ENCODE results near the gene CCDC183.

CCDC183 gene

DNA sequence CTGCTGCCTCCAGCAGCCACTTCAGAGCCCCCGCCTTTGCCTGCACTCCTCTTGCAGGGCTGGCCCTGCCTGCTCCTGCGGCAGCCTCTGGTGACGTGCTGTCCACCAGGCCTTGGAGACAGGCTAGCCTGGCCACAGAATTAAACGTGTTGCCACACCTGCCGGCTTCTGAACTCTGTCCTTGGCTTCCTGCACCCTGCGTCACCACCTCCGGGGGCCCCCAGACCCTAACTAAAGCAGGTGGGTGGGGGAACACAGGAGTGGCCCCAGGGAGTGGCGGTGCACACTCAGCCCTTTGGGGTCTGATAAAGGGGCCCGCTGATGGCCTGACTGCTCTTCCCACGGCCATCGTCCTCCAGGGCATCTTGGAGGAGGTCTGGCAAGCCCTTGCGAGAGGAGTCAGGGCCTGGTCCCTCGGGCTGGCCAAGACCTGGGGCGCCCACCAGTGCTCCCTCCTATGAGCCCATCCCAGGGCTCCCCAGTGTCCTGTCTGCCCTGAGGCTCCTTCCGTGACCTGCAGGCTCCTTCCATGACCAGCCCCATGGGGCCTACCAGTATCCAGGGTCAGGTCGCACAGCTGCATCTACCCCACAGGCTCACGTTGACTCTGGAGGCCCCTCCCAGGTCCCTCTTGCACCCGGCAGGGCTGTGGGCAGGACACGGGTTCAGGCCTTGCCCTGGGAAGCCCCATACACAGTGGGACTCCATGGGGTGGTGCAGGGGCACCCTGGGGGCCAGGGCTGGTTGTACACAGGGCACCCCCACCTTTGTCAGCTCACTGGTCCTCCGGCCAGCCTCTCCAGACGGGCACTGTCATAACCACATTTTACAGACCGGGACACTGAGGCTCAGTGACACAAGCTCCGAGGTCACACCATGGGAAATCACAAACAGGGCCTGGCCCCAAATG lies 55.0 kb downstream of the CCDC183 start:
- no peak for DNase-seq

DNA sequence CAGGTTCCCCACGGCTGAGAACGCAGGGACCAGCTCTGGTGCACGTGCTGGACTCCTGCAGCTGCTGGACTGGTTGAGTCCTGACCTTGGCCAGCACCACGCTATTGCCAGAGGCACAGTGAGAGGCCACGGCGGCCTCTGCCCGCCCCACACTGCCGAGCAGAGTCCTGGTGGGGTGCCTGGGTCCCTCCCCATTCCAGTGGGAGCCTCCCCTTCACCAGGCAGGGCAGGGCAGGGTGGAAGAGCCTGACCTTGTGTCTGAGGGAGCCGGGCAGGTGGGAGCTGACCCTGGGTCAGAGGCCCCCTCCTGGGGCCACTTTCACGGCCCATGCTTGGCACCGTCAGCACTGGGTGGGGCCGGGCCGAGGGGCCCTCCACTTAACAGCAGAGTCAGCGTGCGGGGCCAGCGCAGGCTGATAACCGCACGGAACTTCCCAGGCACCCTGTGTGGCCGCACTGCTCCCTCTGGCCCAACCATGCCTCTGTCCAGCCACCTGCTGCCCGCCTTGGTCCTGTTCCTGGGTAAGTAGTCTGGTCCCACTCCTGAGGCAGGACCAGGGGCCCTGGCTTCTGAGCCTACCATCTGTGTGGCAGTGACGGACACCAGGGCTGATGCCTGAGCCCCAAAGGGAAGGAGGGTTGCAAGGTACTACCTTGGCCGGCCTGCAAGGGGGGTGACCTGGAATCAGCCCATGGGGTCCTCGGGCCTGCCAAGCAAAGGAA lies 56.0 kb downstream of the CCDC183 start, which contains the start of gene MAMDC4:
Gene MAMDC4, plus strand, starts transcription at position 406 of the 723 bp plus-strand sequence. Its CDS starts 71 bp downstream, at position 477.
- no peak for DNase-seq

DNA sequence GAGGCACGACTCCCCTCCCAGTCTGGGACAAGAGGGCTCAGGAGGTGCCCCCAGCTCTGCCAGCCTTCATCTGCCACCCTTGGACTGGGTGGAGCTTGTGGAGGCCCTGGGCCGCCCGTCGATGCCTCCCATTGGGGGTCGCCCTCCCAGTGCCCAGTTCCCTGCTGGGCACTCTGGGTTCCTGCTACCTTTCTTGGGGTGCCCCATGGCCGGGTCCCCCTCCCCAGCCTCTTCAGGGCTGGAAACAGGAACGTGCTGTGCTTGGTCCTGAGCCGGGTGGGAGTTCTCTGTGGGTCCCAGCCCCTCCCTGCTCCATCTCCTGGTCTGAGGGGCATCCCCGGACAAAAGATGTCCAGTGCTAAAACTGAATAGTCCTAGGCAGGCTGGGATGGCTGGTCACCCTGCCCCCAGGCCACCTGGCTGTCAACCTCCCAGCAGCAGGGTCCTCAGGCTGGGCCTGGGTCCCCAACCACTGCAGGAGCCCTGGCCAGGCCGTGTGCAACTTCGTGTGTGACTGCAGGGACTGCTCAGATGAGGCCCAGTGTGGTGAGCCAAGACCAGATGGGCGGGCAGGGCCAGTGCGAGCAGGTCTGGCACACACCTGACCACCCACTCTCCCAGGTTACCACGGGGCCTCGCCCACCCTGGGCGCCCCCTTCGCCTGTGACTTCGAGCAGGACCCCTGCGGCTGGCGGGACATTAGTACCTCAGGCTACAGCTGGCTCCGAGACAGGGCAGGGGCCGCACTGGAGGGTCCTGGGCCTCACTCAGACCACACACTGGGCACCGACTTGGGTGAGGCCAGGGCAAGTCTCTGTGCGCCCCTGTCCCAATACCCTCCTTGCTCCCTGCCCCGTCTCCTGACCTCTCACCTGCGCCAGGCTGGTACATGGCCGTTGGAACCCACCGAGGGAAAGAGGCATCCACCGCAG lies 56.8 kb downstream of the CCDC183 start:
- DNase-seq, result no peak

DNA sequence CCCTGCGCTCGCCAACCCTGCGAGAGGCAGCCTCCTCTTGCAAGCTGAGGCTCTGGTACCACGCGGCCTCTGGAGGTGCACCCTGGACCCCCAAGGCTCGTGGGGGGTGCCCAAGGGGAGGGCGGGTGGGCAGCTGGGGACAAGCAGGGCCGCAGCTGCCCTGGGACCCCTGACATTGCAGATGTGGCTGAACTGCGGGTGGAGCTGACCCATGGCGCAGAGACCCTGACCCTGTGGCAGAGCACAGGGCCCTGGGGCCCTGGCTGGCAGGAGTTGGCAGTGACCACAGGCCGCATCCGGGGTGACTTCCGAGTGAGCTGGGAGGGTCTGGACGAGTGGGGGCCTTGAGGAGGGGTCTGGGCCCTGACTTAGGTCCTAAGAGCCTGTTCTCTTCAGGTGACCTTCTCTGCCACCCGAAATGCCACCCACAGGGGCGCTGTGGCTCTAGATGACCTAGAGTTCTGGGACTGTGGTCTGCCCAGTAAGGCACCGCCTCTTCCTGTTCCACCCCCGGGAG lies 57.5 kb downstream of the CCDC183 start:
- no peak for DNase-seq

DNA sequence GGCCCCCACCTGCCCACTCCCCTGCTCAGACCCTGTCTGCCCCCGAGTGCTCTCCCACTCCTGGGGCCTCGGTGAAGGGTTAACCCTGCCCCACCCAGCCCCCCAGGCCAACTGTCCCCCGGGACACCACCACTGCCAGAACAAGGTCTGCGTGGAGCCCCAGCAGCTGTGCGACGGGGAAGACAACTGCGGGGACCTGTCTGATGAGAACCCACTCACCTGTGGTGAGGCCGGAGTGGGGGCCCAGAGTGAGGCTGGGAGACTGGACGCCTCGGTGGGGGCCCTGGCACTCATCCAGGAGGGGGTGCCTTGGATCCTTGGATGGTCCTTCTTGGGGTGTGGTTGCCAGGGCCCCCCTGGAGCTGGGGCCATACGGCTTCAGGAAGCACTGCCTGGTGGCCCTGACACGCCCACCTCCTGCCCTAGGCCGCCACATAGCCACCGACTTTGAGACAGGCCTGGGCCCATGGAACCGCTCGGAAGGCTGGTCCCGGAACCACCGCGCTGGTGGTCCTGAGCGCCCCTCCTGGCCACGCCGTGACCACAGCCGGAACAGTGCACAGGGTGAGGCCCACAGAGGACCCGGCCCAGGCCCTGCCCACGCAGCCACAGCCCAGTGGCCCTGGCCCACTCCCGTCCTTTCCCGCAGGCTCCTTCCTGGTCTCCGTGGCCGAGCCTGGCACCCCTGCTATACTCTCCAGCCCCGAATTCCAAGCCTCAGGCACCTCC lies 58.1 kb downstream of the CCDC183 start:
- DNase-seq, result no peak

DNA sequence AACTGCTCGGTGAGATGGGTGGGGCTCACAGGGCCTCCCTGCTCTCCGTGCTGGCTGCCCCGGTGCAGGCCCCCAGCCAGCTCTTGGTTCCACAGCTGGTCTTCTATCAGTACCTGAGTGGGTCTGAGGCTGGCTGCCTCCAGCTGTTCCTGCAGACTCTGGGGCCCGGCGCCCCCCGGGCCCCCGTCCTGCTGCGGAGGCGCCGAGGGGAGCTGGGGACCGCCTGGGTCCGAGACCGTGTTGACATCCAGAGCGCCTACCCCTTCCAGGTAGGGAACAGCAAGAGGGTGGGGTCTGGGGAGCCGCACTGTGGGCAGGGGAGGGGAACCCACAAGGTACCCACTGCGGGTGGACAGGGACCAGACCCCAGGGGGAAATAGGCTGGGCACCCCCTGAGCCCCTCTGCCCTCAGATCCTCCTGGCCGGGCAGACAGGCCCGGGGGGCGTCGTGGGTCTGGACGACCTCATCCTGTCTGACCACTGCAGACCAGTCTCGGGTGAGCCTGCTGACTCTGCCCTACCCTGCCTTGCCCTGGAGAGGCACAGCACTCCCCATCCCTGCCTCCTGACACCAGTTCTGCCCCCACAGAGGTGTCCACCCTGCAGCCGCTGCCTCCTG lies 58.8 kb downstream of the CCDC183 start:
- DNase-seq, result no peak

DNA sequence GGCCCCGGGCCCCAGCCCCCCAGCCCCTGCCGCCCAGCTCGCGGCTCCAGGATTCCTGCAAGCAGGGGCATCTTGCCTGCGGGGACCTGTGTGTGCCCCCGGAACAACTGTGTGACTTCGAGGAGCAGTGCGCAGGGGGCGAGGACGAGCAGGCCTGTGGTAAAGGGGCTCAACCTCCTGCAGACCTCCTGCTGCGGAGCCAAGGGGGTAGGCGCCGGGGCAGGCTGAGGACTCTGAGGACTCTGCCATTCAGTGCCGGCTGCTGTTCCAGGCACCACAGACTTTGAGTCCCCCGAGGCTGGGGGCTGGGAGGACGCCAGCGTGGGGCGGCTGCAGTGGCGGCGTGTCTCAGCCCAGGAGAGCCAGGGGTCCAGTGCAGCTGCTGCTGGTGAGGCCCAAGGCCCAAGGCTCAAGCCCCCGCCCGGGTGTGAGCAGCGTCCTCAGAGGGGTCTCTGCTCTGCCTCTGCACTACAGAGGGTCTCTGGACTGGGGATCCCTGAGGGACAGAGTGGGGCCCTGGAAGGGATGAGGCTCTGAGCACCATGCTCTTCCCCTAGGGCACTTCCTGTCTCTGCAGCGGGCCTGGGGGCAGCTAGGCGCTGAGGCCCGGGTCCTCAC lies 59.4 kb downstream of the CCDC183 start:
- DNase-seq, result no peak

DNA sequence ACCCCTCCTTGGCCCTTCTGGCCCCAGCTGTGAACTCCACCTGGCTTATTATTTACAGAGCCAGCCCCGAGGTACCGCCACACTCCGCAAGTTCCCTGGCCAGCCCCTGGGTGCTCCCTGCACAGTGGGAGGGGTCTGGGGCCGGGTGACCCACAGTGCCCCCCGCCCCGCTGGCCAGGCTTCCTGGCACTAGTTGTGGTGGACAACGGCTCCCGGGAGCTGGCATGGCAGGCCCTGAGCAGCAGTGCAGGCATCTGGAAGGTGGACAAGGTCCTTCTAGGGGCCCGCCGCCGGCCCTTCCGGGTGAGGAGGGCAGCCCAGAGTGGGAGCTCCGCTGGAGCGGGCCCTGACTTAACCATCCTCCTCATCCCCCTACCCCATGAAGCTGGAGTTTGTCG lies 59.9 kb downstream of the CCDC183 start:
- peak in 1 of 2 experiments; percentile 32 for DNase-seq

DNA sequence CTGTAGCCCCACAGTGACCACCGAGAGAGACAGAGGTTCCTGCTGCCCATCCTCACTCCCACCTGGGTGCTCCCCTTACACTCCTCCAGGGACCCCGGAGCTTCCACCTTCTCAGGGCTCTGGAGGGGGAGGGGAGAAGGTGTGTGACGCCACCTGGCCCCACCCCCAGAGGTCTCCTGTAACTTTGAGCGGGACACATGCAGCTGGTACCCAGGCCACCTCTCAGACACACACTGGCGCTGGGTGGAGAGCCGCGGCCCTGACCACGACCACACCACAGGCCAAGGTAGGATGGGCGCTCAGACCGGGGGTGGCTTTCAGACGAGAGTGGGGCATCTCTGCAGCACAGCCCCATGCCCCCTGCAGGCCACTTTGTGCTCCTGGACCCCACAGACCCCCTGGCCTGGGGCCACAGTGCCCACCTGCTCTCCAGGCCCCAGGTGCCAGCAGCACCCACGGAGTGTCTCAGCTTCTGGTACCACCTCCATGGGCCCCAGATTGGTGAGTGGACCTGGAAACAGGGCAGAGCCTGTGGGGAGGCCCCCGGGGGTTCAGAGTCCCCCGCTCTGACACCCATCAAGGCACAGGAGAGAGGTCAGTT lies 60.5 kb downstream of the CCDC183 start:
- DNase-seq, result no peak

DNA sequence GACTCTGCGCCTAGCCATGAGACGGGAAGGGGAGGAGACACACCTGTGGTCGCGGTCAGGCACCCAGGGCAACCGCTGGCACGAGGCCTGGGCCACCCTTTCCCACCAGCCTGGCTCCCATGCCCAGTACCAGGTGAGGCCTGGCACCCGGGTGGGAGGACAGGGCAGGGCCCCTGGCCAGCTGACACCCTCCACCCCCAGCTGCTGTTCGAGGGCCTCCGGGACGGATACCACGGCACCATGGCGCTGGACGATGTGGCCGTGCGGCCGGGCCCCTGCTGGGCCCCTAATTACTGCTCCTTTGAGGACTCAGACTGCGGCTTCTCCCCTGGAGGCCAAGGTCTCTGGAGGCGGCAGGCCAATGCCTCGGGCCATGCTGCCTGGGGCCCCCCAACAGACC lies 61.0 kb downstream of the CCDC183 start:
- DNase-seq, result no peak

All from SHP77 (cell line).